Raji (cell line): Measurements from ENCODE around the gene STPG1.

ENCODE experiments used
- POLR2A ChIP-seq: IDR thresholded peaks from 2 replicates; pipeline ENCODE4 v1.6.1; 2011; ENCODE audit warnings: low read depth, low read length, control low read depth; ENCODE audit not compliant: insufficient read depth

Gene STPG1

DNA sequence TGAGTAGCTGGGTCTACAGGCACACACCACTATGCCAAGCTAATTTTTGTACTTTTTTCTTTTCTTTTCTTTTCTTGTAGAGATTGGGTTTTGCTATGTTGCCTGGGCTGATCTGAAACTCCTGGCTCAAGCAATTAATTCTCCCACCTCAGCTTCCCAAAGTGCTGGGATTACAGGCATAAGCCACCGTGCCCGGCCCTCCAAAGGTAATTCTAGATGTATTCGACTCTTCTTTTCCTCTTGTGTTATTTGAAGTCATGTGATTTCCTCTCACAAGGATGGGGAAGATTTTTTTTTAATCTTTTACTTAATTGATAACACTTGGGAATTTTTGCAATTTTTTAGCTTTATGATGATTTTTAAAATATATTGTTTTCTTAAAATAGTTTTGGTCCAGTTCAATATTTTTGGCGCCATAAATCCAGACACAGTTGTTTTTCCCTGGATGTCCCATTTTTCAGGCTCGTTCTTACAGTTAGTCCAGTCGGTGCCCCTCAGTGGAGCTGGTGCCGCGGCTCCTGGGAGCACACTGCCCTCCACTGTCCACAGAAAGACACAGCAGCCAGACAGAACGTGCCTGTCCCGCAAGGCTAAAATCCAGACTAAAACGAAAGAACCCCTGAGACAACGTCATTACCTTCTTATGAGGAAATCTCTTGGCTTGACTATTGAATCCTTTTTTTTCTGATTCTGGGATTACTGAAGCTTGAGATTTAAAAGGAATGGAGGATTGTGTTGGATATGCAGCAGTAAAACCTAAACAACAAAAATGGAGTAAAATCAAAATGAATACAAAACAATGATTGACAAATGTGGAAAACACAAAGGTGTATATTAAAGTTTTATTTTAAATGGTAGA, 22.4 kb downstream of the STPG1 start:
- no peak; the same call in 1 of the 2 replicates for TF ChIP-seq POLR2A

DNA sequence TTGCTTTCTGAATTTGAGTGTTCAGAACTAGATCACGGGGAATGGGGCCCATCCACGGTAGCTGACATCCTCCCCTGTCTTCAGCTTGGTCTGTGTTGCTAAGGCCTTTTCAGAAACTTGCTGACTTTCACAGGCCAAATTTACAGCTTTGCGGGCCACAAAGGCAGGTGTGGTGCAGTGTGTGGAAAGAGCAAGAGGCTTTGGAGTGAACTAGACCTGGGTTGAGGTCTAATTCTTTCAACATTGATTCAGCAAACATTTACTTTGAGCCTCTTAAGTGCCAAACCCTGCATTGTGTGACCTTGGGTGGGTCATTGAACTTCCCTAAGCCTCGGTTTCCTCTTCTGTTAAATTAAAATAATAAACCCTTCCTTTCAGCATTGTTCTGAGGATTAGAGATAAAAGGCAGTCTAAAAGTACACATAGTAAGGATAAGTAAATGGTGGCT, 24.3 kb downstream of the STPG1 start:
- TF ChIP-seq POLR2A: no peak

DNA sequence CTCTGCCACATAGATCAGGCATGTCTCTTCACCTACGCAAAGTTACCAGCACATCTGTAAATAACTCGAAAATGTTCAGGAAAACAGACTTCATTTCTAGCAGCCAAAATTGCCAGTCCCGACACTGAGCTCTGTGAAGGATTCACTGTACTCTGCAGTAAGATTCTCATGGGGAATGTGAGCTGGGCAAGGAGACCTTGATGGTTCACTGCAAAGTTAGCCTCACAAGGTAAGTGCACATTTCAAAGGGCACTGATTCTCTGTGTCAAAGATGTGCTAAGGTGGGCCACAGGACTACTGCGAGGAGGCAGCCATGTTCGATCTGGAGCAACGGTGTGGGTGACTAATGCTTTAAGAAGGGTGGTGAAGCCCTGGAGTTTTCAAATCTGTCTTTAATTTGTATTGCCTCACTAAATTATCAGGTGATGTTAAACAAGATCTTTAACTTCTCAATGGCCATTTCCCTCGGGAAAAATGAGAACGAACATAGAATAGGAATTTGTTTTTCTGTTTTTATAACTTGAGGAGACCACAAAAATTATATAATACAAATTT, 25.2 kb downstream of the STPG1 start:
- no peak for TF ChIP-seq POLR2A

DNA sequence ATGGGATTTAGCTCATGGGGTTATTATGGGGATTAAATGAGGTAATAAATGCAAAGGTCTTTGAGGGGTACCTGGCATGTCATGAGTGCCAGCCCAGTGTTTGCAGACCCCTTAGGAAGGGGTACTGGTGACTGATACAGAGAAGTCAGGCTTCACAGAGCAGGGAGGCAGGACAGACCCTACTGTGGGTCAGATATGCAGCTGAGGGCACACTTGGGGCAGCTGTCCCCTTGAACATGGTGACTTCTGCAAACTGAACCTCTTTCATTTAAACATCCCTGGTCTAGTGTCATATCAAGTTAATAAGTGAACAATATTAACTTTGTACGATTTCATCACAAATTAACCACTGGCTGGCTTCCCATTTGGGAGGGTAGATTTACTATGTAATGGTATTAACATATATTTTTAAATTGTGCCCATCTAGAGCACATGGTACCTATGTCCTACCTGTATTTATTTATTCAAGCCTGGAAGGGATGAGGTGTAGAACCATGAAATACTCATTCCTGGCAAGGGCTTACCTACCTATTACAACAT, 25.9 kb downstream of the STPG1 start:
- TF ChIP-seq POLR2A: no peak

DNA sequence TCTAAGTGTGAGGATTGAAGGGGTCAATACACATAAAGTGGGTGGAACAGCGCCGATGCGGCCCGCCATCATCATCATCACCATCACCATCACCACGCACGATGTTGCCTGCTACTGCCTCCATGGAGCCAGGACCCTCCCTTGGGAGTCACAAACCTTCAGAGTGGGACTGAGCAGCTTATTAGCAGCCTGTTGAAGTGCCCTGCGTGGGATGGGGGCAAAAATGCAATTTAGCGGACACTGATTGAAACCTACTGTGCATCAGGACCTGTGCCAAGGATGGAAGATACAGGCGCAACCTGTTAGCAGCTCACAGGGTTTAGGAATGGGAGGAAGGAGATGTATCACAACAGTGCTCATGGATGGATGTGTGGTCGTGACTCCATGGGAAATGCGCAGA, 26.7 kb downstream of the STPG1 start:
- TF ChIP-seq POLR2A: no peak

DNA sequence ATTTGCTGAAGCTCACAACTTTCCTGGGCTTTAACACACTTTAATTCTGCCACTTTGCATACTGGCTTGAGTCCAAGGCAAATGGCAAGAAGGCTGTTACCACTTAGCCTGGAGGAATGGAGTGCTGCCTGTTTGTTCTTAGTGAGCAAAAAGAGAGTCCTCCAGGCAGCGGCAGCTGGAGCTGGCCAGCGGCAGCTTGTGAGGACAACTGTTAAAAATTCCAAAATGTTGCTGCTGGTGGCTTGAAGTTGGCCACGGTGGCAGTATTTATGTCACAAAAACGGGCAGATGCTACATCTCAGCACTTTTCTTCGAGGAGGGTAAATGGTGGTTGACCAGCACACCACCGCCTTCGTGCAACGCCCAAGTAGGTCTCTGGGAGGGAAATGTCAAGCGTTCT, 27.3 kb downstream of the STPG1 start:
- no peak for TF ChIP-seq POLR2A

DNA sequence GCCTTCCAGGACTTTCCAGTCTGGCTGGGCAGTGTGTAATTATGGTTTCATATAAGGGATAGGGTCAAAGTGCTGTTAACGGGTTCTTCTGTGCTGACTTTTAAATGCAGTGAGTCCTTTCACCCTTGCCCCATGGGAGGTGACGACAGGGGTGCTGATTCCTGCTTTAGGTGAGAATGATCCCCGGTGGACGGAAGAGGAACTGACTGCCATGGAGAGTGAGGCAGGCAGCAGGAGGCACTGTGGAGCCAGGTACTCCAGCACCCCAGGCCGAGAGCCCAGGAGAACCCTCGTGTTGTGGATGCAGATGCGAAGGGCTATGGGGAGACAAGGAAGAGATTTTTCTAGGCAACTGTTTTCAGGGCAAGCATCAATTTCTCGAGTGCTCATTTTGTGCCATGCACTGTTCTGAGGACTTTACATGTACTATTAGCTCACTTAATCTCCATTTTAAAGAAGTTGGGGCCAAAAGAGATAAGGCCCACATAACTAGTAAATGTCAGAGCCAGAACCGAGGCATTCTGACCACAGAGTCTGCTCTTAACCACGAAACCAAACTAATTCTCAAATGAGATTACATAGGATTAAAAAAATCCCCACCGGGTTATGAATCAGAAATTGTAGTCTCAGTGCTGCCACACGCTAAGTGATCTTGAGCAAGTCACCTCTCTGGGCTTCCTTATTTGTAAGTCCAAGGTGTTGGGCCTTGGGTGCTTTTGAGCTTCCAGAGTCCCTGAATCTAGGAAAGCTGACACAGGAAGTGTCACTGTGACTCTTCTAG, 28.2 kb downstream of the STPG1 start:
- no peak for TF ChIP-seq POLR2A

DNA sequence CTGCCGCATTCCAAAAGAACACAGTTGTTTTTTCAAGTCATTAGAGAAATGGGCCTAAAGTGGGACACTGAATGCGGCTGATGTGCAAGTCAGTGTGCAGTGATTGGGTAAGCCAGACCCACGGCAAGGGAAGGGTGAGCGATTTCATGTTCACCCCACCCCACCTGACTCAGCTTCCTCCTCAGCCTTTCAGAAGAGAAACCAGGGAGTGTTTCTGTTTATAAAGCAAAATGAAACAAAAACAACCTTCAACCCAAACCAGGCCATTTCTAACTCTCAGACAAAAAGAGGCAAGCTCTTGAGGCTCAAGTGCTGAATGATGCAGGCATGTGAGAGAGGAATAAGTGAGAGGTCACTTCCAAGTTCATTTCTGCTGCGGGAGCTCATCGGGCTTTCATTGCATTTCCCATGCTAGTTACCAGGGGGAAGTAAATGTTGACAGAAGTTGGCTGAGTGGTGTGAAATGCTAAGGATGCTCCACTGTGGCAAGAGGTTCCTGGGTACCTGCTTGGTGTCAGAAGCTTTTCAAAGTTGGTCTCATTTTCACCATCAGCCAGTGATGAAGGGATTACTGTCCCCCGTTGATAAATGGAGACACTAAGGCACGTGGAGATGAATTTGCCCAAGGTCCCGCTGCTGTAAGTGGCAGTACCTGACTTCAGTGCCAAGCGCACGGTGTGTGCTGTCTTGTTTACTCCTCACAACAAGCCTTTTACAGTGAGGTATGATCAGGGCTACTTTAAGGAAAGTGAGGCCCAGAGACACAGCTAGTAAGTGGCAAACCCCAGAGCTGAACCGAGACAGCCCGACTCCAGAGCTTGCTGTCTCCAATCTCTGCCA, 29.1 kb downstream of the STPG1 start:
- no peak for TF ChIP-seq POLR2A

DNA sequence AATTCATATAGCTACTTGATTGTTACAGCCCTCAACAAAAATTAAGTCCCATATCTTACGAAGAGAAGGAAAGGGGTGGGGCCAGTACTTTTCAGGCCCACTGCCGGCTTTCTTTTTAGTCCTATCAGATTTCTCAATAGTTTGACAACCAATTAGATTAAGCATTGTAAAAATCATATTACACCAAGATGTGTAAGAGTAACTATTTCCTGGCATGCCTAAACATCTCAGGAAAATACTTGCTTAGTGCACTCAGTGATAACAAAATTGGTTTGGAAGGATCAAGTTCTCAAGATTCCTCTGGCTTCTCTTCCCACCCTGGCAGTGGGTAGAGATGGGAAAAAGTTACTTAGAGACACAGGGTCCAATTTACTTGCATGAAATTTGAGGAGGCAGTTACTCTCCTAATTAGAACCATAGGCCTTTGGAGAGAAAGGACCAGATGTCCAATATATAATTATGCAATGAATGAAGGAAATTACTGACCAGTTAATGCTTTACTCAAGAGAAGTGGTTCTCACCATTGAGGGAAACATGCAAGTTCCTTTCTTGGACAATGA, 30.1 kb downstream of the STPG1 start:
- no peak for TF ChIP-seq POLR2A

DNA sequence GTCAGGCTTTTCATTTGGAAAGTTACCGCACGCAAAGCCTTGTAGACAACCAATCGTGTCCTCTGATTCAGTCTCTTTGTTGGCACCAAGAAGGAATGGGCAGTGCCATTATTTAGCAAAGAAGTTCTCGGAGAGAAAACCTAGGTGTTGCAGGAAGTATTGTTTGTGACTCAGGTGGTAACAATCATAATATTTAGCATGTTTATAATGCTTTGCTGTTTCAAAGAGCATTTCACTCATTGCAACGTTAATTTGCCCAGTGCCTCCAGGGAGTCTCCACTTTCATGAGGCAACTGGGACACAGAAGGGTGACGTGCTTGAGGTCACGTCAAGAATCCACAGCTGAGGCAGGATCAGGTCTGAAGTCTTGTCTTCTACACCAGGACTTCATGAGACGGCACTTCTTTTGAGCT, 31.4 kb downstream of the STPG1 start:
- no peak for TF ChIP-seq POLR2A

DNA sequence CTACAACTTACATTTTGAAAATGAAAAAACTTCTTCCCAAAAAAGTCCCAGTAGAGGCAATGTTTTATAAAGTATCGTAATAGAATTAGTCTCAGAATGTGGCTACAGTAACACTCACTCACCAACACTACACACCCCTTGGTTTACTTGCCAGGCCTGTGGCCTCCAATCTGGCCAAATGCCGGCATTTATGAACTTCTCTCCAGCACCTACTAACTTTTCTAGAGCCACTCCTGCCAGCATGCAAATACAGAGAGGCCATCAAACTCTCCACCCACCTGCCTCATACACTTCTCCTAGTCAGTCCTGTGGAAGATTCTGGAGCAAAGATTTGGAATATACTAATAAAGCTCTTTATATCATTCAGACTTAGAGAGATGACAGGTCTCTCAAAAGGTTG, 32.3 kb downstream of the STPG1 start:
- no peak for TF ChIP-seq POLR2A

DNA sequence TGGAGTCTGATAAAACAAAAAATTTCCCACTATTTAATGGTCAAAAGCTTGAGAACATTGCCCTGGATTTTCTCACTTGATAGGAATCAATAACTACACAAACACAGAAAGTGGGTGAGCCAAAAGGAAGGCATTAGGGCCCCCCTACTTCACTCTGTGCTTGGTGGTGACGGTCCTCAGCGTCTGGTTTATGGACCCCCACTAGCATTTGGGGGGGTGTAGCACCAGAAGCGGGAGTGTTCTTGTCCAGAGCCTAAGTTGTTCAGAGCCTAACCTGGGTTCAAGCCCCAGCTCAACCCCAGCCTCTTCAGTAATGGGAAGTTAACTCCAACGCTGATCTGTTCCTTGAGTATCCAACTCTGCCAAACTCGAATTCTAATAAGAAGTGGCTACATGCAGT, 33.1 kb downstream of the STPG1 start:
- no peak for TF ChIP-seq POLR2A

DNA sequence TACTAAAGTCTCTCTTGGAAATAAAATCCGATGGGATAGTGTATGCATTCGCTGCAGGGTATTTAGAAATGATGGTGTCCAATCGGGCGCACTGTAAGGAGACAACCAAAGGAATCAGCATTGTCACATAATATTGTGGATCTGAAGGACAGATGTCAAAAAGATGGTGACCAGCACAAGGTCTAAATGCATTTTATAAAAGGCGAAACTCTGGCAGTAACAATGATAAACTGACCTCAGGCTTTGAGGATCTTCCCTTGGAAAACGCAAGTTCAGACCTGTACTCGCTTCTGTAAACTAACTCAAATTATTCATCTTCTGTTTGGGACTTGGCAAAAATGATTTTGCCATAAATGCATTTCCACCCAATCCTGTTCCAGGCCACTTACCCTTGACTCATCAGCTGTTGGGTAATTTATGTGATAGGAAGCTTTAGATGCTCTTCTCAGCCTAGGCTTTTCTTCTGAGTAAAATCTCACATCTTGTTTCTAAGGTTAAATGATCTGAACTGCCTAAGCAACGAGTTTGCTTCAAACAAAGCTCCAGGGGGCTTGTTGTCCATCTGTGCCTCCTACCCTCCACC, 33.8 kb downstream of the STPG1 start:
- no peak for TF ChIP-seq POLR2A
